Activated T-cell treated with anti-CD3 and anti-CD28 coated beads, Interleukin-2, amount 50 U/mL, for 24 hours (primary cell): ENCODE results near the gene KCNK18.
"Not testable (repeated sequence)": the region's sequence is repeated elsewhere in the genome, so short reads cannot be mapped to it uniquely, and the experiment has no call there.

Source experiments
- DNase-seq: peaks from one replicate; pipeline ENCODE4 v3.0.0-alpha.2; 2020
- H3K27ac Mint-ChIP-seq: 2 replicates; pipeline ENCODE4 v1.8.0; 2020; ENCODE audit warnings: mild to moderate bottlenecking, mixed read lengths
- H3K27me3 Mint-ChIP-seq: 2 replicates; pipeline ENCODE4 v1.8.0; 2020; ENCODE audit warnings: mixed read lengths
- H3K36me3 Mint-ChIP-seq: 2 replicates; pipeline ENCODE4 v1.8.0; 2020; ENCODE audit warnings: low read depth, mixed read lengths
- H3K4me1 Mint-ChIP-seq: 2 replicates; pipeline ENCODE4 v1.8.0; 2020; ENCODE audit warnings: low read depth, mixed read lengths
- H3K4me3 Mint-ChIP-seq: 2 replicates; pipeline ENCODE4 v1.8.0; 2020; ENCODE audit warnings: mild to moderate bottlenecking, moderate library complexity, mixed read lengths
- H3K9me3 Mint-ChIP-seq: 2 replicates; pipeline ENCODE4 v1.8.0; 2020; ENCODE audit warnings: mixed read lengths

Gene KCNK18

DNA sequence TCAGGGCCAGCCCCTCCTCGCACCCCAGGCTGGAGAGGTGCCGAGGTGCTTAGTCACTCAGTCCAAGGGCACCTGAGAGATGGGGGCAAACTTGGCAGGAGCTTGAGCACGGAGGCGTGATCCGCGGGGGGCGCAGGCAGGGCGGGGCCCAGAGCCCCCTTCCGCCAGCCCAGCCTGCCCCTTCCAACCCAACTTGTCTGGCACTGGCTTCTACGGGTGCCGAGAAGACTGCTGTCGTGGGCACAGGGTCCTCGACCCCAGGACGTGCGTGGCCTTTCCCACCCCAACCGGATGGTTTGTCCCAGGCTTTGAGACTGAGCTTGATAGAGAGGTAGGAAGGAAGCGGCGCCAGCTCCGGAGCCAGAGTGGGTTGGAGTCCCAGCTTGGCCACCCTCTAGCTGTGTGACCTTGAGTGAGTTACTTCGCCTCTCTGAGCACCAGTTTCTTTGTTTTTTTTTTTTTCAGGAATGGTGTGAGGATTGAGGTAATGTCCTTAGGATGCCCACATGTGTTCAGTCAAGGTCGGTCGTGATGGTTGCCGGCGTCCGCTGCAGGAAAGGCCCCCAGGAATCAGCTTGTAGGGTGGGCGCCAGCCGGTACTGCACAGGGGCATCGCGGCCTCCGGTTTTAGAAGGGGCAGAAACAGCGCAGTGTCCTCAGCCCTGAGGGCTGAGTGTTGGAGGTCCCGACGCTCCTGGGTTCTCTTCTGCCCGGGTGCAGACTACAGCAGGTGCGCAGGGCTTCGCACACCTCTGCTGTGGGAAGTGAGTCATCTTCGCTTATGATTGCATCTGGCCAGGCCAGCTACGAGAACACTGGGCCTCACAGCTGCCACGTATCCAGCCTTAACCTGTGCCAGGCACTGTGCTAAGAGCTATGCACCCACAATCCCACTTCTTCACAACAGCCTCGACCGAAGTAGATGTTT, 30.6 kb upstream of the KCNK18 start:
- no peaks in the 10 kb centered on the region for H3K36me3 Mint-ChIP-seq
- no peak overlapping the region for H3K27ac Mint-ChIP-seq
- no peaks in the 10 kb centered on the region for H3K9me3 Mint-ChIP-seq
- H3K27me3 Mint-ChIP-seq = peaks cover 90% of the 10 kb centered on the region
- no peak overlapping the region for H3K4me3 Mint-ChIP-seq
- no peak for DNase-seq
- peaks cover 45% of the 10 kb centered on the region for H3K4me1 Mint-ChIP-seq

DNA sequence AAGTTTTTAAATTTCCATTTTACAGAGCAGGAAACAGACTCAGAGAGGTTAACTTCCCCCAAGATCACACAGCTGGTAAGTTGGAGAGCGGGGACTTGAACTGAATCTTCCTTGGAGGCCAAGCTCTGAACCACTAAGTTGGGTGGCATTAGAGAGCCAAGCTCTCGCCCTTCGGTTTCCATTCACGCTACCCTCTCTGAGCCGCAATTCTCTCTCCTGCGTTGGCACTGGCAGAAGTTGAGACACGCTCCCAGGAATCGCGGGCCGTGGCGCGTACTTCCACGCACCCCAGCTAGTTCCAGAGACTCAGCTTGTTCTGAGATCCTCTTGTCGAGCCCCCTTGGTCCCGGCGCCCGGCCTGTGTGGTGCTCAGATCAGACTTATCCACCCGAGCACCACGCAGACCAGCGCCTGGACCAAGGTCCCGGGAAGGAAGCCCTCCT, 29.9 kb upstream of the KCNK18 start:
- H3K27ac Mint-ChIP-seq = no peak overlapping the region

DNA sequence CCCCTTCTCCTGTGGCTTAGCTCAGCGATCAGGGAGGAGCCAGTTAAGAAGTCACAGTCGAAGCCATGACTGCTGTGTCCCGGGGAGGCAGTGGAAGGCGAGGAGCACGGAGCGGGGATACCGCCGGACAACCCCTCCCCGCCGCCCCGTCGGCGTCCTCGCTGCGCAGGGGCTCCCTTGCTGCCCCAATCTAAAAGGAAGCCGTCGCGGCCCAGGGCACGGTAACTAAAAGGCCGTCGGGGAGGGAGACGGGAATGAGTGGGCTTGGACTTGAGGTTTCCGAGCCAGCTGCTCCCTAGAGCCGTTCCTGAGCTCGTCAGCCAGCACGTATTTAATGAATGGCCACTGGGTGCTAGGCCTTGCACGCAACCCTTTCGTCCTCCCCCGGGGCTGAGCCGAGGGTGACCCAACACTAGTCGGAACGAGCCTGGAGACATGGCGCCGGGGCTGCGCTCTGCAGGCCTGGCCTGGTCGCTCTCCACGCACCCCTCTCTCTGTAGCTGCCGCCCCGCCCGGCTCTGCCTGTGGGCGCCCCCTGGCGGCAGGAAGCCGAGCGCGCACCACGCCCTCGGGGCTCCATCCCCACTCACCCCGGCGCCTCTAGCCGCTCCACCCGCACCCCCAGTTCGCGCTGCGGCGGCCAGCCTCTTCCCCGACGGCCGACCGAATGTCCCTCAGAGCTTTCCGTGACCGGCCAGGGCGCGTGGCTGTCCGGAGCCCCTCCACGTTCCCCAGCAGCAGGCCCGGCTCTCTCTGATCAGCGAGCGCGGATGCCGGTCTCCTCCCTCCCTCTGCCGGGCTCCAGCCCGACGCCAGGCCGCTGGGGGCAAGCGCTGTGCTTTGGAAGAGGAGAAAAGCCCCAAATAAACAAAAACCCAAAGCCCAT, 29.3 kb upstream of the KCNK18 start:
- Mint-ChIP-seq H3K9me3 (no peaks in the 10 kb centered on the region), H3K27ac (no peak overlapping the region), H3K4me1 (peaks cover 38% of the 10 kb centered on the region), H3K36me3 (no peaks in the 10 kb centered on the region), H3K4me3 (peak overlapping the region; percentile 36), H3K27me3 (peaks cover 89% of the 10 kb centered on the region)
- DNase-seq = peak; percentile 84

More for the DNA sequence above, 29.9 kb upstream of the KCNK18 start:
- H3K27me3 Mint-ChIP-seq = peaks cover 90% of the 10 kb centered on the region
- H3K36me3 Mint-ChIP-seq = no peaks in the 10 kb centered on the region
- no peak overlapping the region for H3K4me3 Mint-ChIP-seq
- no peaks in the 10 kb centered on the region for H3K9me3 Mint-ChIP-seq
- H3K4me1 Mint-ChIP-seq = peaks cover 41% of the 10 kb centered on the region
- DNase-seq = no peak

DNA sequence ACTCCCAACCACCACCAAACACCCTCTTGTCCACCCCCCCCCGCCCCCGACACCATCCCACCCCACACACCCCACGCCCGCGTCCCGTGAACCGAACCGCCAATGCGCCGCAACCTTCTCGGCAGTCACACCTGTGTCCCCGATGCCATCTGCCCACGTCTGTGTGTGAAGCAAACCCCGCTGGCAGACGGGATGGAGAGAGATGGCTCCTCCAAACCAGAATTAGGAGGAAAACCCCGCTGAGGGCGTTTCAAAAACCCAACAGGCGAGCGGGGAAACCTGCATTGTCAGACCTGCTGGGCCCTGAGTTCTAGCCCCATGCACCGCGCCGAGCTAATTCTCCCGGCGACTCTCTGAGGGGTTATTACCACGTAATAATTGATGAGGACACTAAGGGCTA, 28.6 kb upstream of the KCNK18 start:
- Mint-ChIP-seq H3K9me3 (no peaks in the 10 kb centered on the region), H3K4me1 (peaks cover 38% of the 10 kb centered on the region), H3K36me3 (no peaks in the 10 kb centered on the region), H3K27me3 (peaks cover 90% of the 10 kb centered on the region), H3K4me3 (no peak overlapping the region), H3K27ac (no peak overlapping the region)
- peak; percentile 35 for DNase-seq

DNA sequence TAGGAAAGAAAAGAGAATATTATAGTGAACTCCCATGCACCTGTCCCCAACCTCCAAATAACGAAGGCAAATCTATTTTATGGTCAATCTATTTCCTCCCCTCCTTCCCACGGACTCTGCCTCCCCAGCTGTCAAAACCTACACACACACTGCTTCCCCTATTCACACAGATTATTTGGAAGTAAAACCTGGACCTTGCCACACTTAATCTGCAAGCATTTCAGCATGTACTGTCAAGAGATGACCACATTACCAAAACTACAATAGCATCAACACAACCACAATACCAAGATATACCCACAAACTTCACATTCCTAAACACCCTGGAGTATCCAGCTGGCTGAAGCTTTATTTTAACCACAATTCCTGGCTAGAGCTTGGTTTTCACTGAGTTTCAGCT, 27.8 kb upstream of the KCNK18 start:
- Mint-ChIP-seq H3K27me3 (peaks cover 85% of the 10 kb centered on the region), H3K4me1 (peaks cover 38% of the 10 kb centered on the region), H3K4me3 (no peak overlapping the region), H3K36me3 (no peaks in the 10 kb centered on the region), H3K27ac (no peak overlapping the region), H3K9me3 (no peaks in the 10 kb centered on the region)
- no peak for DNase-seq

DNA sequence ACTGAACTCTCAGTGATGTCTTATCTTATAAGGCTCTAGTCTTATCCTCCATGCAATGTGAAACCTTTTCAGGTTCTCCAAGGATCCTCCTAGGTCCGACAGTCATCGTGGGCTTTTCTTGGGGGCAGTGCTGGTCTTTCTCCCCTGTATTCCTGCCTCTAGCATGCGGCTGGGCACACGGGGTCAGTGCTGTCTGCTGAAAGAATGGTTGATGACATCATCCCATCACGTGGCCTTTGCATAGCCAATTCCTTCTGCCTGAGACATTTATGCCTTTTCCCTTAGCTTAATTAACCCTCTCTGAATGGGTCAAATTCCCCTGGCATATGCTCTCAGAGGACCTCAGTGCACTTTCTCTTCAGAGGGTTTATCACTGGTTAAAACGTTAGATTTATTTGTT, 27.0 kb upstream of the KCNK18 start:
- no peak overlapping the region for H3K4me3 Mint-ChIP-seq
- peaks cover 39% of the 10 kb centered on the region for H3K4me1 Mint-ChIP-seq
- H3K27me3 Mint-ChIP-seq = peaks cover 79% of the 10 kb centered on the region
- no peaks in the 10 kb centered on the region for H3K9me3 Mint-ChIP-seq
- no peak for DNase-seq
- H3K36me3 Mint-ChIP-seq = no peaks in the 10 kb centered on the region
- H3K27ac Mint-ChIP-seq = no peak overlapping the region

DNA sequence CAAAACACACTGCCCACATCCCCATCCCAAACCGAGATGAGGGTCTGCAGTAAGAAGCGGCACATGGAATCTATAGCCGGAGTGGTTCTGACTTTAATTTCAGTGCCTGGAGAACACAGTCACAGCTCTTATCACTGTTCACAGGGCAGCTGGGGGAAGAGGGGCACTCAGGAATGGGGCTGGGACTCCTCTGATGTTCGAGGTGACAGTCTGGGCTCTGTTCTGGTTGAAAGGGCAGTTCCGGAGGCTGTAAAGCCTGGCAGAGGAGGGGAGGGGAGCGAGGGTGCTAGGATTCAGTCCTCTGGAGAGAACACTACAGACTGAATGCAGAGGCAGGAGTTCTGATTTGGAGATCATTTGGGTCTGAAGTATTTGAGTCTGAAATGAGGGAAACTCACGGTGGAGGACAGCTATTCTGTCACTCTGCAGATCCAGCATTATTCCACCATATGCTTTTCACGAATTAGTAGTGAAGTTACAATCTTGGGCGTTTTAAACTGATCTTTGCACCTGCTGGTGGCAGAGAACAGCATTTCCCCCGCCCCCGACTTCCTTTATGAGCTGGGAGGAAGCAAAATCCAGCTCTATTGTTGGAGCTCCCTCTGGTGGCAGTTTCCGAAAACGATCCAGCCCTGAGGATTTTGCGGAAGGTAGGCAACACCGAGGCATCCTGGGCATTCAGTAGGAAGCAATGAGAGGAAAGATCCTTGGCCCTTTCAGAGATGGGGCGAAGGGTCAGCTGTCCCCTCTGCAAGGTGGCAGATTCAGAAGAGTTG, 22.7 kb upstream of the KCNK18 start:
- Mint-ChIP-seq H3K4me1 (peaks cover 20% of the 10 kb centered on the region), H3K9me3 (no peaks in the 10 kb centered on the region), H3K27me3 (peaks cover 41% of the 10 kb centered on the region), H3K4me3 (peak overlapping the region; percentile 77), H3K27ac (peak overlapping the region; percentile 64), H3K36me3 (no peaks in the 10 kb centered on the region)
- DNase-seq = peak; percentile 89

DNA sequence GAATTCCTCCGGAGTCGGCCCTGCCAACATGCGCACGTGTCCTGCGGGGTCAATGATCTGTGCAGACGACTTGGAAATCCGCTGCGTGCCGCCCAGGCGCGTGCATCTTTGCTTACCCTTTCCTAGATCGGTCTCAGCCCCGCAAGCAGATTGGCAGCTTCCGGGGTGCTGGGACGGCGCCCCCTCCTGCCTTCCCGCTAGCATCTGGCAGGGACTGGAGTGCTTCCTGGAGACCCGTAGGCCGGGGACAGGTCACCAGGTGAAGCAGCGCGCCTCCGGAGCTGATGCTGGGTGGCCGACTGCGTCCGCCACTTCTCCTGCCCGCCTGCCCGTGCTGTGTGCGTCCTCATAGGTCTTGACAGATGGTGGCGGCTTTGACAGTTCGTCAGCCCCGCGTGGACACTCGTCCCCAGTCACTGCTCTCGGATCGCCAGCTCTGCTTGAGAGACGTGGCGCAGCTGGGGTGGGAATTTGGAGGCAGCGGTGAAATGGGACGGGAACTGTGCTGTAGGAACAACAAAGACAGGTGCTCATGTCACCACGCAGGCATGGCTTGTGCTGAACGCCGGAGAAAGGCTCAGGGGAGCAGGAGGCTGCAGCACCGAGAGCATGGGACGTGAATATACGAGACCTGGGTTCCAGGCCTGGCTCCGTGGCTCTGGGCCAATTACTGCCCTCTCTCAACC, 21.9 kb upstream of the KCNK18 start:
- no peak for DNase-seq
- peak overlapping the region; percentile 77 for H3K4me3 Mint-ChIP-seq
- peaks cover 40% of the 10 kb centered on the region for H3K27me3 Mint-ChIP-seq
- H3K36me3 Mint-ChIP-seq = no peaks in the 10 kb centered on the region
- H3K27ac Mint-ChIP-seq = peak overlapping the region; percentile 64
- no peaks in the 10 kb centered on the region for H3K9me3 Mint-ChIP-seq
- H3K4me1 Mint-ChIP-seq = peaks cover 20% of the 10 kb centered on the region

DNA sequence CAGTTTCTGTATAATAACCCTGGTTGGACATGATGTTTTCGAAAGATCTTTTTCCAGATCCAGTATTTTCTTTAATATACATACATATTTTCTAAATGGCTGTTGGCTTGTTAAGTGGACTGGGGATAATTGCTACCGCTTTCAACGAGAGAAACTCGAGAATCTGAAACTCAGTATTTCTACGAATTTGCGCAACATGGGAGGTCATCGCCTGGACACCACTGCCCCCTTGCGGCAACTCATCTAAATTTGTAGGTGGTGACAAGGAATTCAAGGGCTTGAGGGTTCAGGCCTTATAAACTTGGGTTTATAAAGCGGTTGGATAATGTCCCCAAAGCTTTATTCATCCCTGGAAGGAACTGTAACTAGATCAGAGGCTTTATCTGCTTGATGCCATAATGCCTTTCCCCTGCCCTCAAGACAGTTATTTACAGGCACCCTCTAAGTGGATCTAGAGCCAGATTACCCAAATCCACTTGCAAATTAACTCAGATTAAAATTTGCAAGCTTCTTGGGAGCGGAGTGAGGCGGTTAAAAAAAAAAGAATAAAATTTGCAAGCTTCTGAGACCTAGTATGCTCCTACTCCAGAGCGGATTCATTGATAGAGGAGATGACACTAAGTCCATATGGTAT, 21.3 kb upstream of the KCNK18 start:
- Mint-ChIP-seq H3K36me3 (no peaks in the 10 kb centered on the region), H3K9me3 (no peaks in the 10 kb centered on the region), H3K27me3 (peaks cover 41% of the 10 kb centered on the region), H3K27ac (no peak overlapping the region), H3K4me1 (peaks cover 20% of the 10 kb centered on the region), H3K4me3 (peak overlapping the region; percentile 77)
- DNase-seq = peak; percentile 81

DNA sequence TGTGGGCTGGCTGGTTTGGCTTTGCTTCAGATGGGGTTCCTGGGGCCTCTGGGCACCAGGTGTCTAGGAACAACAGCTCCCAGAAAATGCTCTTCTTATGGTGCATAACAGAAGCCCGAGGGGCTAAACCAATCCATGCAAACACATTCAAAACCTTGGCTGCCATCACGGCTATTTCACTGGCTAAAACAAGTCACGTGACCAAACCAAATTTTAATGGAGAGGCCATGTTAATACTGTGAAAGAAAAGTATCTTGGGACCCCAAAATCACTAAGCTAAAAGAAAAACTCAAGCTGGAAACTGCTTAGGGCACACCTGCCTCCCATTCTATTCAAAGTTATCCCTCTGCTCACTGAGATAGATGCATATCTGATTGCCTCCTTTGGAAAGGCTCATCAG, 19.1 kb upstream of the KCNK18 start:
- no peak overlapping the region for H3K4me3 Mint-ChIP-seq

DNA sequence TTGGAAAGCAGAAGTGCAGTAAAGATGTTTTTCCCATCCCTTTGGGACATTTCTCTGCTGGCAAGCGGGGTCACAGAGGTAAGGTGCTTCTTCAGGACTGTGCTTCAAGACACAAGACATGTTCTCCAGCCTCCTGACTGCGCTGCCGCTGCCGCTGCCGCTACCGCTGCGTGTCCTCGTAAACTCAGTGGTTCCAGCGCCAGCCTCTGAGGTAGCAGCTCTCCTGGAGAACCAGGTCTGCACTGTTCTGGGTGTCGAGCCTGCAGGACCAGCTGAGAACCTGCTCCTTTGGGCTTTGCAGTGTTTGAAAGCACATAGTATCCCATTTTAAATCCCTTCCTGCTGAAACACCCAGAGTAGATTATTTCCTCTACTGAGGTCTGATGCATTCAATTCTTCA, 13.0 kb upstream of the KCNK18 start:
- no peak for DNase-seq
- H3K36me3 Mint-ChIP-seq = no peaks in the 10 kb centered on the region
- peaks cover 4% of the 10 kb centered on the region for H3K9me3 Mint-ChIP-seq
- H3K27ac Mint-ChIP-seq = no peak overlapping the region
- no peaks in the 10 kb centered on the region for H3K4me1 Mint-ChIP-seq
- H3K4me3 Mint-ChIP-seq = no peak overlapping the region
- H3K27me3 Mint-ChIP-seq = peaks cover 31% of the 10 kb centered on the region

More for the DNA sequence above, 19.1 kb upstream of the KCNK18 start:
- H3K27me3 Mint-ChIP-seq = peaks cover 34% of the 10 kb centered on the region
- no peaks in the 10 kb centered on the region for H3K36me3 Mint-ChIP-seq
- no peak overlapping the region for H3K27ac Mint-ChIP-seq
- no peak for DNase-seq
- H3K4me1 Mint-ChIP-seq = peaks cover 20% of the 10 kb centered on the region
- no peaks in the 10 kb centered on the region for H3K9me3 Mint-ChIP-seq

DNA sequence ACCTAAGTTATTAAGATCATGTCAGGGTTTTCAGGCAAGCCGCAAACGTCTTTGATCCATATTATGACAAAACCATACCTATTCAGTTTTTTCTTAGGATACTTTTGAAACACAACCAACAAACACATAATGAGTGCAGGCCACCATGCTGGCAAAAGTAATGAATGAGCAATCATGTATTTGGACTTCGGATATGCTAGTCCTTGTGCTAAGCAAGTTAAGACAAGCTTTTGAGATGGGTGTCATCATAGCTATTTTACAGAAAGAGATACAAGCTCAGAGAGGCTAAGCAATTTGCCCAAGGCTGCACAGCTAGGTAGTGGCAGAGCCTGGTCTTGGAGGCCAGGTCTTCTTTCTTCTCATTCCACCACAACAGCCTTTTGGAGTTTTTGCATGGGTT, 12.5 kb upstream of the KCNK18 start:
- Mint-ChIP-seq H3K36me3 (no peaks in the 10 kb centered on the region), H3K4me1 (no peaks in the 10 kb centered on the region), H3K27ac (no peak overlapping the region), H3K9me3 (peaks cover 7% of the 10 kb centered on the region), H3K4me3 (no peak overlapping the region), H3K27me3 (peaks cover 34% of the 10 kb centered on the region)
- no peak for DNase-seq

DNA sequence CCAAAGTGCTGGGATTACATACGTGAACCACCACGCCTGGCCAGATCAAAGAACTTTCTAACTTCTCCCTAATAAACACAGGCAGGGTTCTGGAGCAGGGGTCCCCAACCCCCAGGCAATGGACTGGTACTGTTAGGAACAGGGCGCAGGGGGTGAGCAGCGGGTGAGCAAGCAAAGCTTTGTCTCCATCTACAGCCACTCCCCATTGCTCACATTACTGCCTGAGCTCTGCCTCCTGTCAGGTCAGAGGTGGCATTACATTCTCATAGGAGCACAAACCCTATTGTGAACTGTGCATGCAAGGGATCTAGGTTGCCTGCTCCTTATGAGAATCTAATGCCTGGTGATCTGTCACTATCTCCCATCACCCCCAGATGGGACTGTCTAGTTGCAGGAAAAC, 11.5 kb upstream of the KCNK18 start:
- not testable (repeated sequence) for H3K9me3 Mint-ChIP-seq, H3K4me3 Mint-ChIP-seq, DNase-seq, H3K27ac Mint-ChIP-seq, H3K4me1 Mint-ChIP-seq, H3K36me3 Mint-ChIP-seq
- peaks cover 24% of the 10 kb centered on the region for H3K27me3 Mint-ChIP-seq
